T-helper 2 cell (primary cell): Measurements from ENCODE around the gene KIF2C.
"Not testable (repeated sequence)": the region's sequence is repeated elsewhere in the genome, so short reads cannot be mapped to it uniquely, and the experiment has no call there.

Experiments
- DNase-seq, 5 experiments: peaks; one replicate each; pipeline versions ENCODE4 v3.0.0 to v3.0.0-alpha.2; 2012 to 2022

Gene KIF2C

GRCh38 chr1:44812822-44813543 lies 73.3 kb downstream of the KIF2C start:
- no peak for DNase-seq

GRCh38 chr1:44815926-44816325 lies 76.3 kb downstream of the KIF2C start:
- DNase-seq: not testable (repeated sequence)

- DNase-seq: no peak
Observed at GRCh38 chr1:44817307-44817706, 77.7 kb downstream of the KIF2C start.
